B cell (primary cell): Measurements from ENCODE around the gene HSPE1. TPM values are rescaled to one million over a fixed set of nuclear protein-coding genes. Genes with fewer than 3 reads are reported as not detected.

Experiments
- polyA plus RNA-seq: library from polyadenylated mRNA; depleted of rRNA; stranded (reverse); fragments of >200 nt; gene quantifications from 2 replicates; pipeline ENCODE4 v1.2.3, GENCODE V29; 2012
- small RNA-seq: library from RNA; depleted of rRNA; stranded (forward); fragments of <200 nt; gene quantifications from one replicate; pipeline ENCODE3, GENCODE V24; 2012; ENCODE audit warnings: low replicate concordance, low read depth; ENCODE audit not compliant: insufficient read length
- total RNA-seq, 2 donors: library from RNA; stranded (reverse); fragments of 120-200 nt in 1 of 2; gene quantifications; 1 replicate in 1 of 2; 2 replicates in 1 of 2; pipeline versions ENCODE4 v1.2.3 to v1.2.4, GENCODE V29; 2013 to 2022

The HSPE1 gene
- total and polyA plus RNA-seq, 2 donors (not counting 1 experiment from before 2014, with no cell fraction given), result 46.2 to 49.8 TPM

Small RNA genes within 50 kb of the gene (small RNA-seq; reads per million reads assigned to genes)
- not detected for gene AC020550.1

Other genes starting within 250 kb of the HSPE1 start
- 450 and 457 TPM in 2 replicates for gene ANKRD44, start 189.6 kb upstream of the HSPE1 start, total RNA-seq
- 84.9 and 92.6 TPM in 2 replicates for gene ANKRD44, start 189.6 kb upstream of the HSPE1 start, polyA plus RNA-seq
- 523 and 524 TPM in 2 replicates for gene SF3B1, start 65.4 kb upstream of the HSPE1 start, total RNA-seq
- 722 and 844 TPM in 2 replicates for gene SF3B1, start 65.4 kb upstream of the HSPE1 start, polyA plus RNA-seq
- 29.1 and 29.6 TPM in 2 replicates for gene COQ10B, start 46.8 kb upstream of the HSPE1 start, total RNA-seq
- gene COQ10B, start 46.8 kb upstream of the HSPE1 start, polyA plus RNA-seq, result 5.8 and 14.5 TPM in 2 replicates
- 112 and 120 TPM in 2 replicates for gene HSPD1, start 539 bp upstream of the HSPE1 start, total RNA-seq
- 46.6 and 111 TPM in 2 replicates for gene HSPD1, start 539 bp upstream of the HSPE1 start, polyA plus RNA-seq
- gene MOB4, start 15.7 kb downstream of the HSPE1 start, total RNA-seq, result 20.1 and 20.8 TPM in 2 replicates
- 12.6 and 15.6 TPM in 2 replicates for gene MOB4, start 15.7 kb downstream of the HSPE1 start, polyA plus RNA-seq
- not detected in 2 replicates for gene RFTN2, start 175.2 kb downstream of the HSPE1 start, total RNA-seq
- gene RFTN2, start 175.2 kb downstream of the HSPE1 start, polyA plus RNA-seq, result not detected in 2 replicates
- 10.5 and 12.0 TPM in 2 replicates for gene MARS2, start 205.0 kb downstream of the HSPE1 start, total RNA-seq
- 3.1 and 5.1 TPM in 2 replicates for gene MARS2, start 205.0 kb downstream of the HSPE1 start, polyA plus RNA-seq